K562 (cell line): ENCODE measurements around the gene HIVEP3.

Experiments used
- HNRNPH1 ChIP-seq: fragments of 200-400 bp; formaldehyde crosslinking; optimal IDR thresholded peaks from 2 replicates; pipeline ENCODE3; 2017; ENCODE audit warnings: low read depth, mild to moderate bottlenecking, low read length, moderate library complexity
- KDM4B ChIP-seq, 2 experiments: fragments of 450-650 bp in 1 of 2; sonication (generic) in 1 of 2; IDR thresholded peaks; 2 replicates each; pipeline ENCODE4 v1.6.1; 2016 to 2017; ENCODE audit warnings: borderline replicate concordance in 2 of 2, antibody characterized with exemption in 1 of 2, low read depth in 1 of 2, mild to moderate bottlenecking in 1 of 2
- PHF21A ChIP-seq: fragments of 450-650 bp; IDR thresholded peaks from 2 replicates; pipeline ENCODE4 v1.6.1; 2017; ENCODE audit warnings: low read depth, borderline replicate concordance
- POLR2A ChIP-seq: fragments of 450-650 bp; conservative IDR thresholded peaks from 2 replicates; pipeline ENCODE4 v1.6.1; 2016

DNA sequence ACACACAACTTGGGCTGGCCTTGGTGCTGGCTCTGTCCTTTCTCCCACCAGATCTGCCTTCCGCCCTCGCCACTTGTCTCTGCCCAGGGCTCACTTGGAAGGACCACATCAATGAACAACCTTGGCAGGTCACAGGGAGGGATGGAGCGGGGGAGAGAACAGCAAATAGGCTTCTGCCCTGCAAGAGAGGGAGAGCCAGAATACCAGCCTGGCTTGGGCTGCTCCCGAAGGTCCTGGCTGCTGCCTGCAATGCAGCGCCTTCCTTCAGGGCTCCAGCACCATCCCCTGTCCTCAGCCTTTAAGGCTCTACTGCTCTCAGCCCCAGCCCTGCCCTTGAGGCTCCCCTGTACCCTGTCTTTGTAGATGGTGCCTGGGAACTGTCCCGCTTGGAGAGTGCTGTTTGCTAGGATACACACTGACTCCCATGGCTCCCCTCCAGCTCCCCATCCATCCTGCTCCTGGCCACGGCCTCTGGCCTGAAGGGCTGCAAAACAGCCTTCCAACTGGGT, 43.8 kb downstream of the HIVEP3 start:
- TF ChIP-seq POLR2A (no peak), PHF21A (no peak), HNRNPH1 (no peak), KDM4B (IDR thresholded peaks at IDR 0.05; ENCODE audit: borderline replicate concordance in 2 of 2, low read depth in 1 of 2) (no peak)
